Calu3 (cell line): ENCODE data around the gene PDS5A. TPM values are rescaled to one million over a fixed set of nuclear protein-coding genes. Genes with fewer than 3 reads are reported as not detected.
"Not testable (repeated sequence)": the region's sequence is repeated elsewhere in the genome, so short reads cannot be mapped to it uniquely, and the experiment has no call there.

Experiments used
- BruUV-seq: library from RNA; stranded (reverse); fragments of 400-500 nt; replicated peaks from 2 replicates; lab custom pipeline; 2021; lab: Mats Ljungman, UMichigan
- CTCF ChIA-PET: fragments of 300-600 bp; sonication (Branson Sonifier 250); formaldehyde crosslinking; loops from one replicate; lab custom pipeline; 2022; ENCODE audit warnings: antibody characterized with exemption; lab: Charles Lee
- DNase-seq: peaks from one replicate; pipeline ENCODE4 v3.0.0; 2022
- H3K27ac Mint-ChIP-seq: one replicate; pipeline ENCODE4 v1.8.0; 2022; ENCODE audit warnings: mixed read lengths; ENCODE audit not compliant: unreplicated experiment
- H3K27me3 Mint-ChIP-seq: one replicate; pipeline ENCODE4 v1.8.0; 2022; ENCODE audit warnings: mixed read lengths; ENCODE audit not compliant: unreplicated experiment
- H3K36me3 Mint-ChIP-seq: one replicate; pipeline ENCODE4 v1.8.0; 2022; ENCODE audit warnings: mild to moderate bottlenecking, moderate library complexity, mixed read lengths; ENCODE audit not compliant: insufficient read depth, unreplicated experiment
- H3K4me1 Mint-ChIP-seq: one replicate; pipeline ENCODE4 v1.8.0; 2022; ENCODE audit warnings: mild to moderate bottlenecking, low read depth, mixed read lengths; ENCODE audit not compliant: unreplicated experiment
- H3K4me3 Mint-ChIP-seq: one replicate; pipeline ENCODE4 v1.8.0; 2022; ENCODE audit warnings: mild to moderate bottlenecking, low read depth, moderate library complexity, mixed read lengths; ENCODE audit not compliant: unreplicated experiment
- H3K9me3 Mint-ChIP-seq: one replicate; pipeline ENCODE4 v1.8.0; 2022; ENCODE audit warnings: low read depth, mixed read lengths; ENCODE audit not compliant: unreplicated experiment
- CTCF ChIP-seq: fragments of 200-600 bp; IDR thresholded peaks from one replicate; pipeline ENCODE4 v1.8.0; 2022; ENCODE audit warnings: antibody characterized with exemption; ENCODE audit not compliant: unreplicated experiment
- intact Hi-C: fragments of 100-400 bp; cut with micrococcal nuclease; formaldehyde crosslinking; loops from one replicate; pipeline ENCODE4 v1.10.0; 2022; ENCODE audit not compliant: unreplicated experiment
- total RNA-seq: library from RNA; stranded (reverse); gene quantifications from 2 replicates; pipeline ENCODE4 v1.2.3, GENCODE V29; 2022

PDS5A gene
- total RNA-seq, 1 experiment from 2014 or later: 49.1 TPM

- Mint-ChIP-seq H3K9me3 (no peaks in the 10 kb centered on the region), H3K36me3 (no peaks in the 10 kb centered on the region), H3K4me3 (no peak overlapping the region), H3K27ac (no peak overlapping the region), H3K27me3 (no peaks in the 10 kb centered on the region), H3K4me1 (peaks cover 15% of the 10 kb centered on the region)
- CTCF ChIA-PET: no interaction called here
- DNase-seq: no peak
- BruUV-seq: TSS peak; percentile 16
- intact Hi-C loops: no loop called here
- TF ChIP-seq CTCF: no peak
Observed at GRCh38 chr4:39818646-39819045, 159.1 kb downstream of the PDS5A start.

DNA sequence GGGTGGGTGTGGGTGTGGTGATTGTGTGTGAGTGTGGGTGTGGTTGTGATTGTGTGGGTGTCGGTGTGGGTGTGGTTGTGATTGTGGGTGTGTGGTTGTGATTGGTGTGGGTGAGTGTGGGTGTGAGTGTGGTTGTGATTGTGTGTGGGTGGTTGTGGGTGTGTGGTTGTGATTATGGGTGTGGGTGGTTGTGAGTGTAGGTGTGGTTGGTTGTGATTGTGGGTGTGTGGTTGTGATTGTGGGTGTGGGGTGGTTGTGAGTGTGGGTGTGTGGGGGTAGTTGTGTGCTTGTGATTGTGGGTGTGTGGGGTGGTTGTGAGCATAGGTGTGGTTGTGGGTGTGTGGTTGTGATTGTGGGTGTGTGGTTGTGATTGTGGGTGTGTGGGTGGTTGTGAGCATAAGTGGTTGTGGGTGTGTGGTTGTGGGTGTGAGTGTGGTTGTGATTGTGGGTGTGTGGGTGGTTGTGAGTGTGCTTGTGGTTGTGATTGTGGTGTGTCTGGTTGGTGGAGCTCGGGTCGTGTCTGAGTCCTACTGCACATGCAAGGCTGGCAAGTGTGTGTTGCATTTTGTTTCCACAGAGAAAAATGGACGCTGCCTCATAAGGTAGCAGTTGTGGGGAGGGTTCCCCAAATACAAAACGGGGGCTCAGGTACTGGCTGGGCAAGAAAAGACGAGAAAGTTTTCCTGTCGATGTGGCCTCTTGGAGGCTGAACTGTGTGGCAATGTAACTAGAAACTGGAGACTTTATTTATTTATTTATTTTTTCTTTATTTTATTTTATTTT, 163.1 kb downstream of the PDS5A start:
- peaks cover 6% of the 10 kb centered on the region for H3K36me3 Mint-ChIP-seq
- no peak overlapping the region for H3K4me3 Mint-ChIP-seq
- CTCF ChIA-PET: no interaction called here
- no peak overlapping the region for H3K27ac Mint-ChIP-seq
- intact Hi-C loops: no loop called here
- BruUV-seq: no TSS peak
- no peak for TF ChIP-seq CTCF
- H3K4me1 Mint-ChIP-seq: peaks cover 19% of the 10 kb centered on the region
- no peaks in the 10 kb centered on the region for H3K27me3 Mint-ChIP-seq
- no peaks in the 10 kb centered on the region for H3K9me3 Mint-ChIP-seq
- peak; percentile 4 for DNase-seq

- CTCF ChIA-PET, H3K27ac Mint-ChIP-seq, BruUV-seq, H3K9me3 Mint-ChIP-seq, DNase-seq, intact Hi-C loops, H3K4me3 Mint-ChIP-seq, H3K36me3 Mint-ChIP-seq, H3K27me3 Mint-ChIP-seq: not testable (repeated sequence)
- peaks cover 19% of the 10 kb centered on the region for H3K4me1 Mint-ChIP-seq
Observed at GRCh38 chr4:39813761-39814160, 163.9 kb downstream of the PDS5A start.

DNA sequence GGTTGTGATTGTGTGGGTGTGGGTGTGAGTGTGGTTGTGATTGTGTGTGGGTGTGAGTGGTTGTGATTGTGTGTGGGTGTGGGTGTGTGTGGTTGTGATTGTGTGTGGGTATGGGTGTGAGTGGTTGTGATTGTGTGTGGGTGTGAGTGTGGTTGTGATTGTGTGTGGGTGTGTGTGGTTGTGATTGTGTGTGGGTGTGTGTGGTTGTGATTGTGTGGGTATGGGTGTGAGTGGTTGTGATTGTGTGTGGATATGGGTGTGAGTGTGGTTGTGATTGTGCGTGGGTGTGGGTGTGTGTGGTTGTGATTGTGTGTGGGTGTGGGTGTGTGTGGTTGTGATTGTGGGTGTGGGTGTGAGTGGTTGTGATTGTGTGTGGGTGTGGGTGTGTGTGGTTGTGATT, 164.7 kb downstream of the PDS5A start:
- H3K4me3 Mint-ChIP-seq, DNase-seq, BruUV-seq, H3K9me3 Mint-ChIP-seq, CTCF ChIA-PET, intact Hi-C loops, H3K36me3 Mint-ChIP-seq, H3K27me3 Mint-ChIP-seq: not testable (repeated sequence)
- Mint-ChIP-seq H3K4me1 (peaks cover 19% of the 10 kb centered on the region), H3K27ac (peak overlapping the region; percentile 58)

DNA sequence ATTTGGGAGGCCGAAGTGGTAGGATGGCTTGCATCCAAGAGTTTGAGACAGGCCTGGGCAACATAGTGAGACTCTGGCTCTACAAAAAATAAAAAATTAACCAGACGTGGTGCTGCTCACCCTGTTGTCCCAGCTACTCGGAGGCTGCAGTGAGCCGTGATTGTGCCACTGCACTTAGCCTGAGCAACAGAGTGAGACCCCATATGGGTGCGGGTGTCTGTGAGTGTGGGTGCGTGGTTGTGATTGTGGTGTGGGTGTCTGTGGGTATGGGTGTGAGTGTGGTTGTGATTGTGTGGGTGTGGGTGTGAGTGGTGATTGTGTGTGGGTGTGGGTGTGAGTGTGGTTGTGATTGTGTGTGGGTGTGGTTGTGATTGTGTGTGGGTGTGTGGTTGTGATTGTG, 165.2 kb downstream of the PDS5A start:
- intact Hi-C loops: no loop called here
- CTCF ChIA-PET: no interaction called here
- H3K4me1 Mint-ChIP-seq: peaks cover 19% of the 10 kb centered on the region
- H3K4me3 Mint-ChIP-seq: no peak overlapping the region
- no peak for TF ChIP-seq CTCF
- H3K27ac Mint-ChIP-seq: peak overlapping the region; percentile 58
- no peaks in the 10 kb centered on the region for H3K27me3 Mint-ChIP-seq
- peaks cover 6% of the 10 kb centered on the region for H3K36me3 Mint-ChIP-seq
- DNase-seq: no peak
- no peaks in the 10 kb centered on the region for H3K9me3 Mint-ChIP-seq
- no TSS peak for BruUV-seq
